Stimulated activated CD8-positive, alpha-beta memory T cell treated with anti-CD3 and anti-CD28 coated beads, Interleukin-7, amount 100 ng/mL, for 24 hours (primary cell): Measurements from ENCODE around the gene SV2C.

Source experiments
- DNase-seq: peaks from one replicate; pipeline ENCODE4 v3.0.0-alpha.2; 2020; ENCODE audit warnings: low read depth

Gene SV2C

DNA sequence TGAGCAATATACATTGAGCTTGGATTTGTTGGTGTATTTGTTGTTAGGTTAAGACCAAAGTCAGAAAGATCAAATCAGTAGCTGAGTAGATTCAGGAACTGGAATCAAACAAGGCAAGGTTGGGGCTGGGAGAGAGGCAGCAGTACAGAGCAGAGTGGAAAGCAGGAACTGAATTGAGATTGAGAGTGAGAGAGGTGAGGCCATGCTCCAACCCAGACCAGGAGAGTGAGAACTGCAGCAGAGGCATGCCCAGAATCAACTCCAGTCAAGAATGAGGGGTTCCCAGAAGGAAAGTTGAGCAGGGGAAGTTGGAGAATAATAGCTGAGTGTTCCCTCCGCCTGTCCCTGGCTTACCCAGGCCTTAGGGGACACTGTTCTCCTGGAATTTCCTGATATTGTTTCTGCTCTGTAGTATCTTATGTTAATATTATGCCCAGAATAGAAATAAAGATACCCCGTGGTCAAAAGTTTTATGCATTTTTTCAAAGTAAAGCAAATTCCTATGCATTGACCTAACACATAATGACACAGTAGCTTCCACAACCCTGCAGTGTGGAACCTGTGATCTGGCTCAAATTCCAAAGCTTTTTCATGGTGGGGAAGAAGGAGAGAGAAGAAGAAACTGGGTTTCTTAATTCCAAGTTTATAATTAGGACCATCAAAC is 82.7 kb downstream of the SV2C start:
- no peak for DNase-seq

DNA sequence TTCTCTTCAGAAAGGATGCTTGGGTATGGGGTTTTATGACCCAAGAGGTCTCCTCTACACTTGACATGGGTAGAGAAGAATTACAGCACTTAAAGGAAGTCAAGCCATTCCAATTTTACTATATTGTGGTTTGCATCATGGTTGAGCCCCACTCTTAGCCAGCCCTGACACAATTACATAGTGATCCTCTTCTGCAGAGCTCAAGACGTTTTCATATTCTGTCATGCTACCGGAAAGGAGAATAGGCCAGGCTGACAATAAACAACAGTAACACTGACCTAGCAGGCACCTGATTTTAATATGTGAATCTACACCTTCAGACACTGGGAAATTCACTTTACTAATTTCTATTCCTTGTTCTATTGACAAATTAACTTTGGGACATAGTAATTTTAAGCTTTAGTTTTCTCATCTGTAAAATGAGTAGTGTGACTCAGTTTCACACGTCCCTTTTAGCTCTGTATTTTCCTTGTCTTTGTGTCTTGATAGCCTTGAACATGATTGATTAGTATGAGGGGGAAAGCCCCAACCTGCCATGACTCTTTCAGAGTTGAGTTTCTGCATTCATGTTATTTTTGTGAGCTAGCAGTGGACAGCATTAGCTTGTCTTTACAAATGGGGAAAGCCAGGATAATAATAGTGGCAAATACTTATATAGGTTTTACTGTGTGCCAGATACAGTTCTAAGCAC is 83.8 kb downstream of the SV2C start:
- DNase-seq = no peak

DNA sequence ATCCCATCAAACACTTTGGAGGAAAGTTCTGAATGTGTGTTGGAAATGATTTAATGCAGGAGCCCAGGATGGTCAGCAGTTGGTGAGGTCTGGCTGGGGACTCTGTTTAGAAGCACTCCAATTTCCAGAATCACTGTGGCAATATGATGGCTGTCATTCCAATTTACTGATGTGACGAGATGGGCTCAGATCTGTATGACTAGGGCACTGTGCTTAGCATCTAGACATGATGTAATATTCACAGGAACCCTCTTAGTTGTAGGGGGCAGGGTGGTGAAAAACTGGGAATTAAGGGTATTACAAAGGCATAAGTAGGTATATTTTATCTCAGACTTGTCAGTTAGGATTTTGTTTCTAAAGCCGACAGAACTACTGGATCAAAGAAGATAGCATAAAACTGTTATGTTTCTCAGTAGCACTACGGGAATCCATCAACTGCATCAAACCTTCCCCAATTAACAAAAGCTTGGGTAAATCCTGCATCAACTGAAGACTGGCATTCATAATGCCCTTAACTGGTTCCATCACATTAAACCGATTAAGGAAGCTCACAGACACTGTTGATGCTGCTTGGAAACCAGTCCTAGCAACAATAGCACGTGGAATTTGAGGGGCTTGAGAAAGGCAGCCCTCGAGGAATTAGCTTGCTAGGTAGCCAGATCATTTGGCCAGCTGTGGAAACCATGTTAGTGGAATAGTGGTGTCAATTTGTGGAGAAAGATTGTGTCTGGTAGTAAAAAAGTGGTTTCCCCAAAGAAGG is 86.1 kb downstream of the SV2C start:
- DNase-seq = no peak

DNA sequence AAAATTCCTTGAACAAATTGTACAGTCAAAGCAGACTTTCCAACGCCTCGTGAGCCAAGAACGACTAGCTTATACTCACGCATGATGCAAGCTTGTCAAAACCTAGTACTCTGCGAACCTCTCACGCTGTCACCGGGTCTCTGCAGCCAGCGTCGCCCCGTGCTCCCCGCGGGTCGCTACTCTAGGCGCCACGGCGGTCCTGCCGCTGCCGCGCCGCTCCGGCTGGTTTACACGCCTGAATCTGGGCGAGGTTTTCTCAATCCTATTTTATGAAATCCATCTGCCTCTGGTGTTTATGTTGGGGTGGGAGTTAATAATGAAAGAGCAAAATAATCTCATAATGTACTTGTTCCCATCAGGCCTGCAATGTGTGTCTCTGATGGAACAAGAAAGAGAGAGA is 90.9 kb downstream of the SV2C start:
- DNase-seq = no peak

DNA sequence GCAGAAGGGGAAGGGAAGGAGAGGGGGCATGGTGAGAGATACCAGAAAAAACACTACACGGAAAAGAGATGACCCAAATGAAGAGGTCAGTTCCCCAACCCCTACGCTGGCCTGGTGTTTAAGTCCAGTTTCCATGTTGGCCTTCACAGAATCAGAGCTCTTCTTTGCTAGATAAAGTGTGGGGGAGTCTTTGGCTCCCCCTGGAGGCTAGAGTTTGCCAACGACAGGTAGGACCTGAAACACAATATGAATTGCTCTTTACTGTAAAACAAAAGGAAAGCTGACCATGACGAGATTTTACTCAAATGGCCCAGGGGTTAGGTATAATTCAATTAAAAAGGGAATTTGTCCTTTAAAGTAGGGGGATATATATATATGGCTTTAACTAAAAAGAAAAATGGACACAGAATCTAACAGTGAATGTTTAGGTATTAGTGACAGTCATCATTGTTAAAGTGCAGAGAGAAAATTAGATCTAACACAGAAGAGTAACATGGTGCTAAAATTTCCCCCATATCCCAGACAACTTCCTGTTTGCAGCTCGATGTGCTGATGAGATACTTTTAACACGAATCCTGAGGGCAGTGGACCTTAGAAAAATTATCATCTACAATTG is 92.0 kb downstream of the SV2C start:
- DNase-seq = no peak

DNA sequence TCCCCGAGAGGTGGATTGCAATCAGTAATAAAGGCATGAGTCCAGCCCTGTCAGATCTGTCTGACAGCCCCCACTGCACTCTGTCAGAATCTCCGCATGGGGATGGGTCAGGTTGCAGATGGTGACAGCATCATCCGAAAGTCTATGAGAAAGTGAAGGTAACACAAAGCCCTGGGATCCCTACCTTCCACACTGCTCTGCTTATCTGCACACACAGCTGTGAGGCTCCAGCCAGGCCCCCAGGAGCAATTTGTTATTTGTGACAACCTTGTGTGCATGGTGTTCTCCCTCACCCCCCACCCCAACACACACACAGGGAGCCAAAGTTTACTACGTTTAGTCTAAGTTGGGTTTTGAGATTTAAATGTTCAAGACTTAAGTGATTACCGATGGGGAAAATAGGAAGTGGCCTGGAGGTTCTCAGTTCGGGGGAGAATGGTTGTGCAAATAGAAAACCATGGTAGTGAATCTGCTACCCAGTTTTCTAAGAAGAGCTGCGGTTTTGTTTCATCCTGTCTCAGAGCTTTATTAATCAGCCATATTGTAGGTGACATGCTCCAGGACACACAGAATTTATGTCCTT is 92.7 kb downstream of the SV2C start:
- DNase-seq = no peak

DNA sequence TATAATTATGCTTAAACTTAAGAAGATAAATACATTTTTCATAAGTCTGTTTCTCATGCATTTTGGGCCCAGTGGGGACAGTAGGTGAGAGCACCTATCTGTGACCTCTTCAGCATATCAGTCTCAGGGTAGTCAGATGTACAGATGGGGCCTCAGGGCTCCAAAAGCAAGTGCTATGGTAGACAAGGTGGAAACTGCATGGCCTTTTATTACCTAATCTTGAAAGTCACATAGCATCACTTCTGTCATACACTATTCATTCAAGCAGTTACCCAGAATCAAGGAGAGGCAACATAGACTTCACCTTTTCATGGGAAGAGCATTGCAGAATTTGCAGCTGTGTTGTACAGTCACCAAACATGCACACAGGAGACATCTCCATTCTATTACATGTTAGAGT is 94.8 kb downstream of the SV2C start:
- DNase-seq = no peak

DNA sequence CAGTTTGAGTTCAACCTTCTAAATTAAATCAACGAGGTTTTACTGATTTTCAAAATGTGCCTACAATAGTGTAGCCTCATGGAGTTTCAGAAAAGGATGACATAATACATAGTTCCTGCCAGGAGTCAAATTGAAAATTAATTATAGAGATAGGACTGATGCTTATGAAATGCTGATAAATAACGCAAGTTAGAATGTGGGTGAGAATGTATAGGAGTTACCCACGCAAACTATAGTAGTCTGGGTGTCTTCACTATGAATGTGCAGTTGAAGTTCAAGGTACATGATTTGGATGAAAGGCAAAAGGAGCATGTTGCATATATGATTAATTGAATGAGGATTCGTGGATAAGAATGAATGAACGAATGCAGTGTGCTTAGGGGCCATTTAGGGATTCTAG is 95.7 kb downstream of the SV2C start:
- no peak for DNase-seq

DNA sequence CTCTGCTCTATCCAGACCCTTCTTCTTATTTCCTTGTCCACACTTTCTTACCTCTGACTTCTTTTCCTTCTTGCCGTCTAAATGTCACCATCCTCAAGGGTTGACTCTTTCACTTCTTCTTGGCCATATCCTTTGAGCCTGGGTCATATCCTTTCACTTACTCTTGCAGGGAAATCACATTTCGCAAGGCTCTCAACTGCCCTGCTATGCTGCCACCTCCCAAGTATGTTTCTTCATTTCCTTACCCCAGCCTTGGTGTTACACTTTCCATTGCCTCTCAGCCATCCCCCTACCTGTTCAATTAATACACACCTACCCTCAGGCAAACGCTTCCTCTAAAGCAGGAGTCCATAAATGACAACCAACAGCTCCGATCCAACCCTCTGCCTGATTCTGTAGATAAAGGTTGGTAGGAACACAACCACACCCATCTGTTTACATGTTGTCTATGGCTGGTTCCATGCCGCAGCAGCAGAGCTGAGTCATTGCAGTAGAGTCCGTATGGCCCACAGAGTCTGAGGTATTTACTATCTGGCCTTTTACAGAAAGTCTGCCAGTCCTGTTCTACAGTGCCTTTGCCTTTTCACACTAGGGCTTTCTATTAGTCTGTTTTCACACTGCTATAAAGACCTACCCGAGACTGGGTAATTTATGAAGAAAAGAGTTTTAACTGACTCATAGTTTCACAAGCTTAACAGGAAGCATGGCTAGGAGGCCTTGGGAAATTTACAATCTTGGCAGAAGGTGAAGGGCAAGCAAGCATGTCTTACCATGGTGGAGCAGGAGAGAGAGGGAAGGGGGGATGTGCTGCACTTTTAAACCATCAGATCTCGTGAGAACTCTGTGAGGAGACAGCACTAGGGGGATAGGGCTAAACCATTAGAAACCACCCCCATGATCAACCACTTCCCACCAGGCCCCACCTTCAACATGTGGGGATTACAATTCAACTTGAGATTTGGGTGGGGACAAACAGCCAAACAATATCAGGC is 97.9 kb downstream of the SV2C start:
- DNase-seq = no peak

DNA sequence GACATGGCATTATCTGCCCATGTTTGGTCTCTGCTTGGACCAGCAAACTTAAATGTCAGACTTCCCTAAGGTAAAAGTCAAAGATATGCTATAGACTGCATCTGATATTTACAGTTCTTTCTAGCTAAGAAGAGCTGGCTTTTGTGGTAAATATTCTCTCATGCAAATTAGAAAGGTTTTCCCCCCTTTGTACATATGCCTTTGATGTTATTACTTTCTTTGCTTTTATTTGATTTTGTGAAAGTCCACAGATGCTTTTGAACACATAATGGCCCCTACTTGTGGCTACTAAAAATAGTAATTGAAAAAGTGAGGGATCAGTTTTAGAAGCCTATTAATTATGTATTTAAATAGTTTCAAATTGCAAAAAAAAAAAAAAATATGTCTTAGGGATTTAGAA is 104.2 kb downstream of the SV2C start:
- DNase-seq = no peak

DNA sequence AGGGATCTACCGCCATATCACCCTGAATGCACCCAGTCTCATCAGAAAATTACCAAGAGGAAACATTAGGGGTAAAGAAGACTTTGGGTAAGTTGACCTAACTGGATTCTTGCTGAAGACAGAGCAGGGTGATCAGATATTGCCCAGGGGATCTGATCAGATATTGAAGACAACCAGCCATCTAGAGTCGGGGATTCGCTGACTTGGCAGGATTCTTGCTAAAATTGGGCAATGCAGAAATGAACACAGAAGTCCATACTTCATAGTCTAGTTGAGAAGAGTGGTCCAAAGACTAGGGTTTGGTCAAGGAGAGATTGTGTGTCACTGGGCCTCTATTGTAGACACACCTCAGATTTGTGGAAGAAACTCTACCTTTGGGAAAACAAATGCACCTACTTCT is 107.2 kb downstream of the SV2C start:
- no peak for DNase-seq

DNA sequence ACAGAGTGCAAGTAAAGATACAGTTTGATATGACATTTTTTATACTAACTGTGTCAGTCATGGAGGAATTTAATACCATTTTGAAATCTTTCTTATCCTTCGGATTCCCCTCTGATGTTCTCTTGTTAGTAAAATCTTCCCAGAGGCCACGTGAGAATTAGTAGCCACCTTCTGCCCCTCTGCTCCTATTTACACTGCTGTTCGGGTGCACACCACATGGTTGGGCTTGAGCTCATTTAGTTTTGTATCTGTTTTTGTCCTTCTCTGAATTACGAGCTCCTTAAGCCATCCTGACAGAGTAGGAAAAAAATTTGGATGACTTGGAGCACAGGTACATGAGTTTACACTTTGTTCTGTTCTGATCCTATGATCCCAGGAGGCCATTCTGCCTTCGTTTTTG is 109.7 kb downstream of the SV2C start:
- DNase-seq = no peak

DNA sequence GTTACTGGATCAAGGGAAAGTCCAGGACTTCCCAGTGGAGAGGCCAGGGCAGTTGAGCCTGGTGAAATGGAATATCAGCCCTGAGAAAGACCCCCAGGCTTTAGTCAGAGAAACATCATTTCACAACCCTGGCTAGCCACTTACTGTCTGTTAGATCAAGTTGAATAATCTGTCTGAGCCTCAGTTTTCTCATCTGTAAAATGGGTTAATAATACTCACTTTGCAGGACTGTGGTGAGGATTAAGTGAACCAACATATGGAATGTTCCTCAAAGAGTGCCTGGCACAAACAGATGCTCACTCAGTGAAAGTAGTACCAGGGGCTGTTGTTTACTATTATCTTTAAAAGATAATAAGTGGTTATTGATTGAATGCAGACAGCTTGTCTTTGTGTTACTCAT is 110.5 kb downstream of the SV2C start:
- DNase-seq = no peak

DNA sequence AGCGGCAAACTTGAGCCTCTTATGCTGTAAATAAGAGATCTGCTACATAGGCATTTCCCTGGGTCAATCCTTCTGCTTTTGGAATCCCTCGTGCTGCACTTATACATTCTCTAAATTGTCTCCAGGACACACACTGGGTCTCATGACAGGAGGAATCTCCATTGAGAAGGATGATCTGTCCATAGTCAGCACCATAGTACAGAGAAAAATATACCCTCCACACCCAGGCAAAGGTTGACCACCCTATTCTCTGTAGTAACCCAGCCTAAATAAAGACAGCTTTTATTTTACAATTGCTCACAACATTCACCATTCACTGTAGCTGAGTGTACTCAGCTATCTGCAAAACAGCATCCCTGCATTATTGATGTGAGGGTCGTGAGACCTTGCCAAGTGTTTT is 111.2 kb downstream of the SV2C start:
- no peak for DNase-seq

DNA sequence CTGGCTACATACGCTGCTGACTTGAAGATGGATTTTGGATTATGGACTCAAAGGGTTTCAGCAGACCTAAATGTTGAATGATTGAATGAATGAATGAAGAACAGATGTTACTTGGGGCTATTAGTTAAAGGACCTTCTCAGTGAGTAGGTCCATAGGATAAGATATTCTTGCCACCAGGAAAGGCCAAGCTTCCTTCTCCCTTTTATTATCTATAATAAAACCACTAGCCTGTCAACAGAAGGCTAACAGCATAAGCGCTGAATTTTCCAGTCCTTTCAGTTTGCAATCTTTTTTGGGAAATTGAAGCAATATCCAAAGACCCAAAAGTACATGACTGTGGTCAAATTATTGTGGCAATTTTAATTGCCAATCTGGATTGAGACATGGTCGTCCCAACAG is 113.3 kb downstream of the SV2C start:
- DNase-seq = no peak

DNA sequence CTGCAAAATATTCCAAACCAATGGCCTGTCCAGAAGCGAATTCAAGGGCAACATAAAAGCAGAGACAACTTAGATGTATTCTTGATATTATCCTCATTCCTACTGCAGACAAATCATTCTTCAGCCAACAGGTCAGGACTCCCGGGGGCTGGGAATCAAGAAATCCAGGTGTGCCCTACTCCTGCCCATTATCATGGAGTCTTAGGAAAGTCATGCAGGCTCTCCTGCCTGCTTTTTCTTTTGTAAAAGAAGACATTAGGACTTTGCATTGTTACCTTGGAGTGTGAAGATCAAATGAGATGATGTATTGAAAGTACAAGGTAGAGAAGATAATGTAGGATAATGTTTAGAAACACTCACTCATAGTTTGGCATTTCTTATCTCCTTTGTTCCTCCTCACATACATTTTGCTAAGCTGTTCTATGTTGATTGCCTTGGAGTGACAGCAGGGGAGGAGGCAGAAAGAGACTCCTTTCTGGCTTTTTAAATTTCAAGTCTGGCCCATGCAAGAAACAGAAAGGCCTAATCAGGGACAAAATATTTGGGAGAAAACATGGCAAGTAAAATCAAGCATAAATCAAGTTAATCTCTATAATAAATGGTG is 113.8 kb downstream of the SV2C start:
- no peak for DNase-seq

DNA sequence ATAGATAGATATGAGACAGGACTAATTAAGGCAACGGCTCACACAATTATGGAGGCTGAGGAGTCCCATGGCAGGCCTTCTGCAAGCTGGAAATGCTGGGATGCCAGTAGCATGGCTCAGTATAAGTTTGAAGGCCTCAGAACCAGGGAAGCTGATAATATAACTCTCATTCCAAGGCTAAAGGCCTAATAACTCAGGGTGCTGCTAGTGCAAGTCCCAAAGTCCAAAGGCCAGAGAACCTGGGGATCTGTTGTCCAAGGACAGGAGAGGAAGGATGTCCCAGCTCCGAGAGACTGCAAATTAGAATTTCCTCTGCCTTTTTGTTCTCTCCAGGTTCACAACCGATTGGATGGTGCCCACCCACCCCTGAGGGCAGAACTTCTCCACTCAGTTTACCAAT is 114.5 kb downstream of the SV2C start:
- DNase-seq = no peak

DNA sequence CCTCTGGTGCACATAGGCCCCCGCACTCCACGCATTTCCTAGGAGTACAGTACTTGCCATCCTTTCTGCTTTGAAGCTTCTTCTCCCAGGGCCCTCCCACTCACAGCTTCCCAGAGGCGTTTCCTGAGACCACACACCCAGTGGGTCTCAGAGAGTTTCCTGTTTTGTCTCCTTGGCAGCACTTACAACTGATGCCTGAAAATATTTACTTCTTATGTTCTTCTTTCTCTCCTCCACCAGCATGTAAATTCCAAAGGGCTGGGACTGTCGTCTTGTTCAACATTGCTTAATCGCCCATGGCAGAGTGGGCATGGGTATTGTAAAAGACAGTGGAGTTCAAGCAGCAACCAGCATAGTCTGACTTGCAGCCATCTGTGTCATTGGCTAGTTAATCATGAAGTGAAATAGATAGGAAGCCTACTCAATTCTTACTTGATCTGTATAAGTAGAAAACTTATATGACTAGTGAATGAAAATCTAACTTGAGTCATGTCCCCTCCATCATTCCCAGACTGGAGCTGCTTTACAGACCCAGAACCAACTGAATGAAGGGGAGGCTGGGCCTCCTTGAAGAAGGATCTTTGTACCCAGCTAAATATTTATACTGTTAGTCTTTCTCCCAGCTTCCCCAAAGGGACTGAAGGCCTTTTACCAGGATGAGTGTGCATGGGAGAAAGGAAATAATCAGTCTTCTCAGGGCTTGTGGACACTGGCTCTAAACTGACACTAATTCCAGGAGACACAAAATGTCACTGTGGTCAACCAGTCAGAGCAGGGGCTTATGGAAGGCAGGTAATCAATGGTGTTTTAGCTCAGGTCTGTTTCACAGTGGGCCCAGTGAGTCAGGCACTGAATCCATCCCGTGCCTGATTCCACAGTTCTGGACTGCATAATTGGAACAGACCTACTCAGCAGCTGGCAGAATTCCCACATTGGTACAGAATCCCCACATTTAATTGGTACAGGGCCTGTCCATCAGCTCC is 116.4 kb downstream of the SV2C start:
- no peak for DNase-seq

DNA sequence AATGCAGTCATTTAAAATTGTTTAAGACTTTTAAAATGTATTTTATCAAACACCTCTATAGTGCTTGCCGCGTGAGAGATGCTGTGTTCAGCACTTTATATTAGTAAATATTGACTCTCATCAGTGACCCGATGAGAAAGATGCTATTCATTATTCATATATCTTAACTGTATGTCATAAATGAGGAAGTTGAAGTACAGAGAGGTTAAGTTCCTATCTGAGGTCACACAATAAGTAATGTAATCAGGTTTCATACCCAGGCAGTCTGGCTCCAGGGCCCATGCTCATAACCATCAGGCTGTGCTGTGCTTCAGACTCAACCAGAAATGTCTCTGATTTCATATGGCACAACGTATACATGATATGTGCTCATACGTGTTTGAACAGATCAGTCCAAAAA is 119.0 kb downstream of the SV2C start:
- DNase-seq = no peak

DNA sequence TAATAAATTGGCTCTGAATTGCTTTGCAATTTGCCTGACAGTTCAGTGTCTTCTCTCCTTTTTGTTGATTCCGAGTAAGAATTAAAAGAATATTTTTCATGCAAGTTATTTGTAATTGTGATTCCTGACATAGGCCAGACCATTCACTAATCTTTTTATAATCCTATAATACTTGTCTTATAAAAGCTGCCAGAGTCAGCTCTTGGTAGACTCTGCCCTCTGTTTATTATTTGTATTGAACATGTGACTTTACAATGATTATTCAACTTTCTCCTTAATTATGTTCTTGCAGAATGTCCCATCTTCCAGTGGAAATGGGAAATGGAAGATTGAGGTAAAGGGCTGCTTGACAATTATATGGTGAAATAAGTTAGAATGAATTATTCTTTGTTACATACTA is 121.0 kb downstream of the SV2C start:
- DNase-seq = no peak
